ENCODE measurements around the gene UNC13B. TPM values are rescaled to one million over a fixed set of nuclear protein-coding genes. Genes with fewer than 3 reads are reported as not detected.

Gene UNC13B
- total and polyA plus RNA-seq, 2 of the 8 experiments (the other 6 are each of a cell fraction or from before 2014, with no cell fraction given): 23.1 to 51.7 TPM

DNA sequence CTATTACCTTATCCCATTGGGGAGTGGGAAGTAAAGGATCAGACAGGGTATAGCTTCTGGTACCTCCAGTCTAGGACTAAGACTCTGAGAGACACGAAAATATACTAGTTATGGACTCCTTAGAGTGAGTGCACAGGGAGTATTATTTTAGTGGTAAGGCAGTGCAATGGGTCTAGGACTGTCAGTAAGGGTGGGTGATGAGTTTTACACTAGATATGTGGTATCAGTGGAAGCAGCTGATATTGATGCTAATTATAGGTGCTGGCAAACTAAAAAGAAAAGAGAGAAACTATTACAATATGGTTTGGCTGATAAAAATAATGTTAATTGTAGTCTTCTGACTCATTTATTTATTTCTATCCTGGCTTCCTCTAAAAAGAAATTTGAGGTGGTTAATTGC lies 118.6 kb downstream of the UNC13B start:
- H3K23me2 ChIP-seq (ENCODE audit: low read depth, low read length): no peaks in the 10 kb centered on the region; the same call in 1 of the 2 replicates
- H2AK5ac ChIP-seq (ENCODE audit: low read depth, low read length): no peak overlapping the region
- H2BK120ac ChIP-seq (replicated peaks; ENCODE audit: low read depth, low read length): no peak overlapping the region
- H4K5ac ChIP-seq (ENCODE audit: insufficient read length, low read depth, low read length): no peak overlapping the region
- no peak overlapping the region for H3K23ac ChIP-seq (ENCODE audit: insufficient read length)
- ChIA-PET CTCF (ENCODE audit: partially characterized antibody) (interaction anchor here (1.0 to 1.6 kb wide), 5 partner anchors 8 to 21 kb away, joined by 3 to 6 read pairs (median 3); no protein-coding TSS in a partner anchor), POLR2A (ENCODE audit: partially characterized antibody) (interaction anchor here (0.7 kb wide), 1 partner anchor 1931 kb away, joined by 3 read pairs; no protein-coding TSS in a partner anchor)
- H4K91ac ChIP-seq (replicated peaks; ENCODE audit: insufficient read length, low read length): no peak overlapping the region
- no peaks in the 10 kb centered on the region for H3K79me1 ChIP-seq (ENCODE audit: low read depth, low read length)
- no peak overlapping the region for H3K18ac ChIP-seq (ENCODE audit: extremely low read depth, low read length)
- H2BK12ac ChIP-seq (ENCODE audit: low read depth, low read length): no peak overlapping the region
- no peak overlapping the region for H3K4ac ChIP-seq (replicated peaks; ENCODE audit: insufficient read length, low read depth, low read length)
- H4K20me1 ChIP-seq (replicated peaks in 1 of 2; ENCODE audit: control insufficient read depth in 1 of 2, insufficient read depth in 2 of 2, low read length in 2 of 2): no peaks in the 10 kb centered on the region
- no peak overlapping the region for H2BK15ac ChIP-seq (ENCODE audit: low read length)
- H2BK20ac ChIP-seq (ENCODE audit: low read length): no peak overlapping the region
- no peaks in the 10 kb centered on the region for H3K4me1 ChIP-seq (replicated peaks in 1 of 4; ENCODE audit: control insufficient read depth in 3 of 4, insufficient read depth in 4 of 4, low read length in 3 of 4)
- FAIRE-seq (no peak), DNase-seq (ENCODE audit: low read depth in 1 of 2, low spot score in 2 of 2) (no peak)
- H3K14ac ChIP-seq (ENCODE audit: insufficient read length): no peak overlapping the region
- no peak overlapping the region for H3K4me2 ChIP-seq (ENCODE audit: insufficient read depth in 1 of 2, low read depth in 2 of 2, low read length in 2 of 2)
- H3K9me3 ChIP-seq (ENCODE audit: insufficient read depth in 2 of 2, low read depth in 1 of 2, low read length in 1 of 2): no peaks in the 10 kb centered on the region
- no peak overlapping the region for H4K8ac ChIP-seq (ENCODE audit: extremely low read depth, insufficient read depth, low read length)
- no peak overlapping the region for H2BK5ac ChIP-seq (ENCODE audit: low read depth, low read length)
- no peak overlapping the region for H3K56ac ChIP-seq (replicated peaks; ENCODE audit: insufficient read length, low read depth, low read length)
- no peak overlapping the region for H3K9ac ChIP-seq (replicated peaks in 1 of 4; ENCODE audit: extremely low read depth in 1 of 4, low read depth in 3 of 4, low read length in 3 of 4)
- H3K27ac ChIP-seq (ENCODE audit: low read depth, low read length): no peak overlapping the region
- no peaks in the 10 kb centered on the region for H3K79me2 ChIP-seq (ENCODE audit: control insufficient read depth in 1 of 2, insufficient read depth in 2 of 2, low read length in 2 of 2)
- H2AFZ ChIP-seq (ENCODE audit: low read length): no peak overlapping the region
- H3K36me3 ChIP-seq (ENCODE audit: control insufficient read depth in 2 of 4, insufficient read depth in 4 of 4, low read length in 3 of 4): no peaks in the 10 kb centered on the region
- no peaks in the 10 kb centered on the region for H3K27me3 ChIP-seq (replicated peaks in 1 of 4; ENCODE audit: control insufficient read depth in 3 of 4, extremely low read depth in 1 of 4, insufficient read depth in 3 of 4, low read length in 3 of 4)
- 72% methylated on average over 1 of the region's 1 CpG; no CpG with 5 or more reads in 1 of the 2 experiments for WGBS, 2 experiments (ENCODE audit: extremely low coverage in 1 of 2, insufficient coverage in 1 of 2, insufficient read length in 1 of 2, insufficient replicate concordance in 2 of 2, low coverage in 1 of 2, low lambda C conversion rate in 2 of 2, missing lambda C conversion rate in 1 of 2)
- H3K4me3 ChIP-seq (ENCODE audit: extremely low read depth in 1 of 4, insufficient read depth in 2 of 4, low read depth in 3 of 4, low read length in 4 of 4): no peak overlapping the region
- TF ChIP-seq SIX5 (IDR thresholded peaks at IDR 0.05; ENCODE audit: low read depth, low read length) (no peak), BRCA1 (IDR thresholded peaks at IDR 0.05; ENCODE audit: low read depth, low read length) (no peak), POU5F1 (IDR thresholded peaks at IDR 0.05; ENCODE audit: low read depth, low read length) (no peak), RNF2 (IDR thresholded peaks at IDR 0.05; ENCODE audit: borderline replicate concordance, low read depth, low read length, missing control alignments, poor library complexity, severe bottlenecking) (no peak), MAFK (IDR thresholded peaks at IDR 0.05; ENCODE audit: low read depth, low read length) (no peak), TBP (IDR thresholded peaks at IDR 0.05; ENCODE audit: low read depth, low read length) (no peak), KDM5A (IDR thresholded peaks at IDR 0.05; ENCODE audit: low read length) (no peak), ASH2L (IDR thresholded peaks at IDR 0.05; ENCODE audit: low read length) (no peak), CEBPB (IDR thresholded peaks at IDR 0.05; ENCODE audit: low read depth, low read length) (no peak), SIN3A (conservative IDR thresholded peaks at IDR 0.05 in 1 of 2, IDR thresholded peaks at IDR 0.05 in 1 of 2; ENCODE audit: low read depth in 1 of 2, low read length in 2 of 2) (no peak), EP300 (IDR thresholded peaks at IDR 0.05; ENCODE audit: borderline replicate concordance in 1 of 2, low read depth in 2 of 2, low read length in 2 of 2) (no peak), SUZ12 (IDR thresholded peaks at IDR 0.05; ENCODE audit: low read length) (no peak), KDM4A (IDR thresholded peaks at IDR 0.05; ENCODE audit: low read depth, low read length, severe bottlenecking) (no peak), CTBP2 (IDR thresholded peaks at IDR 0.05; ENCODE audit: borderline replicate concordance, insufficient read depth, insufficient read length, low read length) (no peak)
